Measurements from ENCODE around the gene B3GALNT1.

The B3GALNT1 gene

DNA sequence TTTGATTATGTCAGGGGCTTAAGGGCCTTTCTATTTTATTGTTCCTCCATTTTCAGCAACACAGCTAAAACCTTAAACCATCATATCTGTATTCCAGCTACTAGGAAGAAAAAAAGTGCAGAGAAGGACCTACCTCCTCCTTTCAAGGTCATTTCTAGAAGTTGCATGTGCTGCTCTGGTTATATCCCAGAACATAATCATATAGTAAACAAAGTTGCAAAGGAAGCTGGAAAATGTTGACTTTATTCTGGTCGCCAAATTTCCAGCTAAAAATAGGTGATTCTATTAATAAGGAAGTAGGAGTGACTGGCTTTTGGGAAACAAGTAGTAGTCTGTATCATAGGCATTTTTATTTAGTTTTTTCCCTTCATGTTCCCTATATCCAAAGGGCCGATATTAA is 21.3 kb upstream of the B3GALNT1 start:
- H3K9me3 ChIP-seq (ENCODE audit: control insufficient read depth, low read length) = peaks cover 4% of the 10 kb centered on the region
- TF ChIP-seq, protein P1, sequence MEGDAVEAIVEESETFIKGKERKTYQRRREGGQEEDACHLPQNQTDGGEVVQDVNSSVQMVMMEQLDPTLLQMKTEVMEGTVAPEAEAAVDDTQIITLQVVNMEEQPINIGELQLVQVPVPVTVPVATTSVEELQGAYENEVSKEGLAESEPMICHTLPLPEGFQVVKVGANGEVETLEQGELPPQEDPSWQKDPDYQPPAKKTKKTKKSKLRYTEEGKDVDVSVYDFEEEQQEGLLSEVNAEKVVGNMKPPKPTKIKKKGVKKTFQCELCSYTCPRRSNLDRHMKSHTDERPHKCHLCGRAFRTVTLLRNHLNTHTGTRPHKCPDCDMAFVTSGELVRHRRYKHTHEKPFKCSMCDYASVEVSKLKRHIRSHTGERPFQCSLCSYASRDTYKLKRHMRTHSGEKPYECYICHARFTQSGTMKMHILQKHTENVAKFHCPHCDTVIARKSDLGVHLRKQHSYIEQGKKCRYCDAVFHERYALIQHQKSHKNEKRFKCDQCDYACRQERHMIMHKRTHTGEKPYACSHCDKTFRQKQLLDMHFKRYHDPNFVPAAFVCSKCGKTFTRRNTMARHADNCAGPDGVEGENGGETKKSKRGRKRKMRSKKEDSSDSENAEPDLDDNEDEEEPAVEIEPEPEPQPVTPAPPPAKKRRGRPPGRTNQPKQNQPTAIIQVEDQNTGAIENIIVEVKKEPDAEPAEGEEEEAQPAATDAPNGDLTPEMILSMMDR (IDR thresholded peaks at IDR 0.05) = no peak
- no peaks in the 10 kb centered on the region for H3K27me3 ChIP-seq (ENCODE audit: control insufficient read depth, insufficient read depth, low read length)
- H3K4me2 ChIP-seq (ENCODE audit: low read length) = no peak overlapping the region
- H3K27ac ChIP-seq = no peak overlapping the region
- no peaks in the 10 kb centered on the region for H3K79me2 ChIP-seq
- no peaks in the 10 kb centered on the region for H3K4me1 ChIP-seq
- no peak overlapping the region for H3K4me3 ChIP-seq (ENCODE audit: low read depth, low read length)
- H3K36me3 ChIP-seq (ENCODE audit: control insufficient read depth, insufficient read depth, low read length) = no peaks in the 10 kb centered on the region
- H2AFZ ChIP-seq = no peak overlapping the region
- H3K9ac ChIP-seq = no peak overlapping the region

DNA sequence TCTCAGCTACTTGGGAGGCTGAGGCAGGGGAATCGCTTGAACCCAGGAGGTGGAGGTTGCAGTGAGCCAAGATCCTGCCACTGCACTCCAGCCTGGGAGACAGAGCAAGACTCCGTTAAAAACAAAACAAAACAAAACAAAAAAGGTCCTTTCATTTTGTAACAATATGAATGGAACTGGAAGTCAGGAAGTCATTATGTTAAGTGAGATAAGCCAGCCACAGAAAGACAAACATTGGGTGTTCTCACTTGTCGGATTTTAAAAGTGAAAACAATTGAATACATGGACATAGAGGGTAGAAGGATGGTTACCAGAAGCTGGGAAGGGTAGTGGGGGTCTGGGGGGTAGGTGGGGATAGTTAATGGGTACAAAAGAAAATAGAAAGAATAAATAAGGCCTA is 12.5 kb upstream of the B3GALNT1 start:
- H3K9ac ChIP-seq = no peak overlapping the region
- no peak overlapping the region for H3K4me2 ChIP-seq (ENCODE audit: low read length)
- H3K9me3 ChIP-seq (ENCODE audit: control insufficient read depth, low read length) = no peaks in the 10 kb centered on the region
- TF ChIP-seq, protein P1 (IDR thresholded peaks at IDR 0.05) = no peak
- H3K79me2 ChIP-seq = no peaks in the 10 kb centered on the region
- H3K36me3 ChIP-seq (ENCODE audit: control insufficient read depth, insufficient read depth, low read length) = no peaks in the 10 kb centered on the region
- no peak overlapping the region for H2AFZ ChIP-seq
- no peak overlapping the region for H3K27ac ChIP-seq
- H3K4me3 ChIP-seq (ENCODE audit: low read depth, low read length) = no peak overlapping the region
- H3K4me1 ChIP-seq = no peaks in the 10 kb centered on the region
- no peaks in the 10 kb centered on the region for H3K27me3 ChIP-seq (ENCODE audit: control insufficient read depth, insufficient read depth, low read length)

DNA sequence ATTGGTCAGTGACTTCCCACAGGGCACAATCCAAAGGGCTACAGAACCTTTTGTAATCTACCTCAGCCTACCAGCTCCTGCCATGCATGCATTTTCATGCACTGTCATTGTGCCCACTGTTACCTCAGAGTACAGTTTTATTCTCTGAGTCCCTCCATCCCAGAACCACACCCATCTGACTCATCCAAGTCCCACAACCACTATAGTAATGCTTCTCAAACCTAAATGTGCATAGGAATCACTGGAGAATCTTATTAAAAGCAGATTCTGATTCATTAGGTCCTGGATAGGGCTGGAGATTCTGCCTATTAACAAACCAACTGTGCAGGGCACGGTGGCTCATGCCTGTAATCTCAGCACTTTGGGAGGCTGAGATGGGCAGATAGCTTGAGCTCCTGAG is 3.7 kb upstream of the B3GALNT1 start:
- H3K79me2 ChIP-seq = no peaks in the 10 kb centered on the region
- TF ChIP-seq, protein P1 (IDR thresholded peaks at IDR 0.05) = no peak
- H2AFZ ChIP-seq = no peak overlapping the region
- no peak overlapping the region for H3K9ac ChIP-seq
- no peak overlapping the region for H3K4me3 ChIP-seq (ENCODE audit: low read depth, low read length)
- H3K27ac ChIP-seq = no peak overlapping the region
- no peak overlapping the region for H3K4me2 ChIP-seq (ENCODE audit: low read length)
- no peaks in the 10 kb centered on the region for H3K27me3 ChIP-seq (ENCODE audit: control insufficient read depth, insufficient read depth, low read length)
- H3K9me3 ChIP-seq (ENCODE audit: control insufficient read depth, low read length) = no peaks in the 10 kb centered on the region
- H3K4me1 ChIP-seq = peaks cover 5% of the 10 kb centered on the region
- H3K36me3 ChIP-seq (ENCODE audit: control insufficient read depth, insufficient read depth, low read length) = no peaks in the 10 kb centered on the region

DNA sequence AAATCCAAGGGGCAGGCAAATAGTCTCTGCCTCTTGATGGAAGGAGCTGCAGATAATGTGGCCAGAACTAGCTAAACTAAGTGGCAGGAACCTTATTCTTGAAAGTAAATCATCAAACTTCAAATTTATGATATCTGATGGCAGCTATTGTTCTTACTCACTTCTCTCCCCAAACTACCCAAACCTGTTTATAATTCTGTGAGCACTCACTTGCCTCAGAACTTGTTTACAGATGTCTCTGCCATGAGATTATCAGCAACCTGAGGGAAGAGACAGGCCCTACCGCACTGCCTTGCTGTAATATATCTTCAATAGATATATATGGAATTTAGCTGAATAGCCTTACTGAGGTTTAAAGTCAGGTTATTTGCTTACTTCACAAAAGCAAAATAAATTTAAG is 2.2 kb upstream of the B3GALNT1 start:
- Histone ChIP-seq H3K27ac (no peak overlapping the region), H3K9ac (no peak overlapping the region), H3K79me2 (no peaks in the 10 kb centered on the region), H2AFZ (no peak overlapping the region), H3K4me1 (peaks cover 5% of the 10 kb centered on the region), H3K4me2 (ENCODE audit: low read length) (no peak overlapping the region), H3K36me3 (ENCODE audit: control insufficient read depth, insufficient read depth, low read length) (no peaks in the 10 kb centered on the region), H3K27me3 (ENCODE audit: control insufficient read depth, insufficient read depth, low read length) (no peaks in the 10 kb centered on the region), H3K4me3 (ENCODE audit: low read depth, low read length) (no peak overlapping the region), H3K9me3 (ENCODE audit: control insufficient read depth, low read length) (no peaks in the 10 kb centered on the region)
- TF ChIP-seq, protein P1 (IDR thresholded peaks at IDR 0.05) = no peak

DNA sequence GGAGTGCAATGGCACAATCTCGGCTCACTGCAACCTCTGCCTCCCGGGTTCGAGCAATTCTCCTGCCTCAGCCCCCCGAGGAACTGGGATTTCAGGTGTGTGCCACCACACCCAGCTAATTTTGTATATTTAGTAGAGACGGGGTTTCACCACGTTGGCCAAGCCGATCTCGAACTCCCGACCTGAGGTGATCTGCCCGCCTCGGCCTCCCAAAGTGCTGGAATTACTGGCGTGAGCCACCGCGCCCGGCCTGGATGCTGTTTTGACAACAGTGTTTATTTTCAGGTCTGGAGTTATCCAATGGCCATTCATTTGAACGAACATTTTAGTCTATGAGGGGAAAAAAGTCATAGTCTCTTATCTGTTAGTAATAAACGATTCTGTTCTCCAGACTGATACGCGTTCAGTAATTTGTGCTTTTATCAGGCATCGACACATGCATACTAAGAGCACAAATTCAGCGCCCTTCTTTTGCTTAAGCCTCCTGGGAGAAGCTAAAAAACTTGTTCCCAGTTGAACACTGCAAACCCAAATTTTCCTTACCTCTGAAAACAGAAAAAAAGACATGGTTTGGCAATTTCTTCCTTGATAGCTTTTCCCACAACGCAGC is 1.3 kb downstream of the B3GALNT1 start:
- no peaks in the 10 kb centered on the region for H3K9me3 ChIP-seq (ENCODE audit: control insufficient read depth, low read length)
- TF ChIP-seq, protein P1 (IDR thresholded peaks at IDR 0.05) = no peak
- no peaks in the 10 kb centered on the region for H3K27me3 ChIP-seq (ENCODE audit: control insufficient read depth, insufficient read depth, low read length)
- peak overlapping the region; percentile 73 for H3K4me3 ChIP-seq (ENCODE audit: low read depth, low read length)
- peak overlapping the region; percentile 96 for H3K4me2 ChIP-seq (ENCODE audit: low read length)
- no peaks in the 10 kb centered on the region for H3K36me3 ChIP-seq (ENCODE audit: control insufficient read depth, insufficient read depth, low read length)
- no peak overlapping the region for H3K9ac ChIP-seq
- H3K27ac ChIP-seq = peak overlapping the region; percentile 85
- H3K4me1 ChIP-seq = peaks cover 5% of the 10 kb centered on the region
- no peaks in the 10 kb centered on the region for H3K79me2 ChIP-seq
- peak overlapping the region; percentile 99 for H2AFZ ChIP-seq
